Heart right ventricle (tissue), 16 donors: ENCODE data around the gene DDX56. TPM values are rescaled to one million over a fixed set of nuclear protein-coding genes. Genes with fewer than 3 reads are reported as not detected.

Experiments
- ATAC-seq, 8 donors: fragments of 200-7000 bp; cut with Tn5 transposase; one replicate each; pipeline ENCODE4 v1.9.1; 2020; ENCODE audit warnings: mild to moderate bottlenecking in 8 of 8, moderate library complexity in 8 of 8, moderate number of reproducible peaks in 1 of 8
- DNase-seq, 2 donors: peaks; one replicate each; pipeline ENCODE4 v3.0.0-alpha.2; 2020
- H3K27ac ChIP-seq, 10 donors: fragments of 200-600 bp; sonication (generic) in 2 of 10; one replicate each; pipeline versions ENCODE4 v1.5.0 to v1.8.0; 2020 to 2022; ENCODE audit warnings: mild to moderate bottlenecking in 3 of 10
- H3K27me3 ChIP-seq, 7 donors: fragments of 200-600 bp; one replicate each; pipeline ENCODE4 v1.8.0; 2021 to 2022; ENCODE audit warnings: mild to moderate bottlenecking in 2 of 7
- H3K36me3 ChIP-seq, 9 donors: fragments of 200-600 bp; sonication (generic) in 1 of 9; one replicate each; pipeline versions ENCODE4 v1.5.0 to v1.8.0; 2020 to 2022; ENCODE audit warnings: mild to moderate bottlenecking in 2 of 9
- H3K4me1 ChIP-seq, 9 donors: fragments of 200-600 bp; sonication (generic) in 1 of 9; one replicate each; pipeline versions ENCODE4 v1.5.0 to v1.8.0; 2020 to 2022; ENCODE audit warnings: mild to moderate bottlenecking in 4 of 9
- H3K4me3 ChIP-seq, 10 donors: fragments of 200-600 bp; sonication (generic) in 2 of 10; one replicate each; pipeline versions ENCODE4 v1.5.0 to v1.8.0; 2020 to 2022; ENCODE audit warnings: mild to moderate bottlenecking in 7 of 10, moderate library complexity in 2 of 10
- H3K9me3 ChIP-seq, 11 donors: fragments of 200-600 bp in 10 of 11; sonication (generic) in 2 of 11; one replicate each; pipeline versions ENCODE4 v1.5.0 to v1.8.0; 2013 to 2022; ENCODE audit warnings: mild to moderate bottlenecking in 2 of 11, control low read depth in 1 of 11, moderate library complexity in 1 of 11
- CTCF ChIP-seq, 9 donors: fragments of 200-600 bp; sonication (generic) in 2 of 9; IDR thresholded peaks; one replicate each; pipeline versions ENCODE4 v1.5.0 to v1.8.0; 2021 to 2022; ENCODE audit warnings: antibody characterized with exemption in 9 of 9, mild to moderate bottlenecking in 5 of 9, moderate library complexity in 1 of 9
- WGBS, 2 donors: extraction: QIAGEN DNeasy Blood & Tissue Kit; methylation state at CpG; one replicate each; pipeline ENCODE4 v1.1.7; 2013; ENCODE audit warnings: inconsistent platforms in 1 of 2; 5-methylcytosine and 5-hydroxymethylcytosine counted together
- intact Hi-C, 10 donors: fragments of 100-400 bp; cut with DNase I; formaldehyde crosslinking; loops; one replicate each; pipeline versions ENCODE4 v1.11.1 to v1.14.2; 2022
- polyA plus RNA-seq, 2 donors: library from polyadenylated mRNA; stranded (reverse); fragments of 200-250 nt; gene quantifications; one replicate each; pipeline ENCODE4 v1.2.3, GENCODE V29; 2013
- total RNA-seq, 10 donors: library from RNA; stranded (reverse); fragmentation: NEBNext Ultra II Directional in 3 of 10; extraction: Animal tissue kit (Norgen Biotek cat#: 25700) in 3 of 10; gene quantifications; one replicate each; pipeline versions ENCODE4 v1.2.1 to v1.2.4, GENCODE V29; 2021 to 2023
- donor health status: Arrhythmogenic right ventricular cardiomyopathy.
- donor health status: ischemic (EF 13 %, LVEDD 7.1; RV severe dilation, severe dysfunction).
- donor health status: healthy with polysubstance abuse.
- donor health status: DM: no; HTN: yes; CAD: no.
- donor health status: DM: no; HTN: no; CAD: no.
- donor health status: ischemic (EF 25% LVEDD 6.9; RV normal size, moderate dysfunction).
- donor health status: ischemic (EF 25% LVEDD 5.7; RV mildly dilated, moderate dysfunction).
- donor health status: healthy.
- donor health status: DM: yes; HTN: yes; CAD: no.
- donor health status: Ischemic cardiomyopathy.
- donor health status: ischemic (EF 35%, LVEDD 5.7; RV mildly dilated, moderate dysfunction).
- donor health status: nonischemic (EF 11% LVEDD 7.7; RV severe dilation, severe dysfunction).
- donor health status: DM: yes; HTN: yes; CAD: no.
- donor health status: PGD.
- donor health status: ischemic (EF 29% LVEDD 5.4; RV normal size, mild dysfunction).
- donor health status: nonischemic (EF 23%, LVEDD 6.1; RV moderate dilation, normal function).

Gene DDX56
- total and polyA plus RNA-seq, 12 donors = 23.2 to 100 (median 29.0) TPM

GRCh38 chr7:44517175-44517574 is 56.5 kb downstream of the DDX56 start:
- no peak for ATAC-seq
- Histone ChIP-seq H3K4me3 (no peak overlapping the region), H3K27me3 (no peaks in the 10 kb centered on the region), H3K36me3 (no peaks in the 10 kb centered on the region), H3K9me3 (no peaks in the 10 kb centered on the region), H3K4me1 (no peaks in the 10 kb centered on the region), H3K27ac (no peak overlapping the region)
- no peak for DNase-seq
- intact Hi-C loops = no loop called here
- TF ChIP-seq CTCF (IDR thresholded peaks at IDR 0.05) = no peak
- 83 to 92% methylated on average over 8 of the region's 8 CpGs for WGBS, 2 donors

Other genes with a start within 250 kb of the DDX56 start
- 100 to 1,000 TPM in 6 of 10 donors, 10 to 100 TPM in 4; 70.6 to 152 (median 126) TPM for gene CAMK2B, start 248.3 kb downstream of the DDX56 start, total RNA-seq
- 100 to 1,000 TPM in 1 of 2 donors, 10 to 100 TPM in 1; 30.8 to 107 TPM for gene CAMK2B, start 248.3 kb downstream of the DDX56 start, polyA plus RNA-seq
- gene NUDCD3, start 83.2 kb downstream of the DDX56 start, total RNA-seq = 100 to 1,000 TPM in 8 of 10 donors, 10 to 100 TPM in 2; 92.8 to 116 (median 105) TPM
- 10 to 100 TPM; 16.2 to 27.6 TPM for gene NUDCD3, start 83.2 kb downstream of the DDX56 start, polyA plus RNA-seq
- under 1 TPM in 9 of 10 donors, not detected in 1; 0.06 to 0.29 (median 0.12) TPM for gene NPC1L1, start 32.6 kb downstream of the DDX56 start, total RNA-seq
- under 1 TPM; under 0.01 to 0.15 TPM for gene NPC1L1, start 32.6 kb downstream of the DDX56 start, polyA plus RNA-seq
- 10 to 100 TPM; 55.4 to 81.4 (median 69.4) TPM for gene TMED4, start 8.3 kb upstream of the DDX56 start, total RNA-seq
- gene TMED4, start 8.3 kb upstream of the DDX56 start, polyA plus RNA-seq = 10 to 100 TPM; 42.9 to 45.6 TPM
- 100 to 1,000 TPM; 500 to 724 (median 679) TPM for gene OGDH, start 32.7 kb upstream of the DDX56 start, total RNA-seq
- gene OGDH, start 32.7 kb upstream of the DDX56 start, polyA plus RNA-seq = 100 to 1,000 TPM; 202 to 421 TPM
- gene ZMIZ2, start 174.9 kb upstream of the DDX56 start, total RNA-seq = 10 to 100 TPM; 38.9 to 80.4 (median 47.9) TPM
- 10 to 100 TPM; 26.3 to 87.3 TPM for gene ZMIZ2, start 174.9 kb upstream of the DDX56 start, polyA plus RNA-seq
- 100 to 1,000 TPM; 355 to 728 (median 423) TPM for gene PPIA, start 222.8 kb upstream of the DDX56 start, total RNA-seq
- gene PPIA, start 222.8 kb upstream of the DDX56 start, polyA plus RNA-seq = 1,000 to 10,000 TPM; 1,028 to 3,654 TPM